Measurements from ENCODE around the gene CD81.

Gene CD81

DNA sequence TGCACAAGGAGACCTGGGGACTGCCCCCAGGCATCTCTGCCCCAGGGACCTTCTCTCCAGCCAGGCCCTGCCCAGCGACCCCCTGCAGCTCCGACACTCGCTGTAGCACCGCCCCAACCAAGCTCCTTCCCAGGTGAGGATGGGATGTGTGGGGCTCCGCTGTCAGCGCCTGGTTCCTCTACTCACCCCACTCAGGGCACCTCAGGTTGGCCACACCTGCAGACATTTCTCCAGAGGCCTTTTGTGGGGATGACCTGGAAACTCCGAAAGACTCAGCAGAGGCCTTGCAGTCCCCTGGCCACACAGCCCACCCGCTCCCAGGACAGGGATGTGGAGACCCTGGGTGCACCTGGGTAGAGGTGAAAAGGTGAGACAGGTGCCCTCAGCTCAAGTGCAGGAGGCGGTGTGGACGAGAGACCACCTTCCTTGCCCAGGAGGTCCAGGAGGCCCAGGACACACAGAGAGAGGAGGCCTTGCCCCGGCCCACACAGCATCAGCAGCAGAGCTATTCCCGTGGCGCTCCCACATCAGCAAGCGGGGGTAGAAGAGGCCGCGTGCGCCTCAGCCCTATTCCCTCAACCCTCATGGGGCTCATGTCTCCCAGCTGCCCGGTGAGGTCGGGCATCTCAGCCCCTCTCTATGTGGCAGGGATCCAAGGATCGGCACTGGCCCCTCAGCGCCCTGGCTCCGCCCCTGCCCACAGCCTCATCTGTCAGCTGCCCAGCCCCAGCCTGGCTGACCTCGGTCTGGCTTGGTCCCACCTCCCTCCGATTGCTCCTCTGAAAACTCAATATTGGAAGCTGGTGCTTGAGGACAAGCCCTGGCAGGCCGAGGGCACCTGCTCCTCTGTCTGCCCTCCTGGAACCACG lies 46.3 kb downstream of the CD81 start:
- TF ChIP-seq, protein P1, sequence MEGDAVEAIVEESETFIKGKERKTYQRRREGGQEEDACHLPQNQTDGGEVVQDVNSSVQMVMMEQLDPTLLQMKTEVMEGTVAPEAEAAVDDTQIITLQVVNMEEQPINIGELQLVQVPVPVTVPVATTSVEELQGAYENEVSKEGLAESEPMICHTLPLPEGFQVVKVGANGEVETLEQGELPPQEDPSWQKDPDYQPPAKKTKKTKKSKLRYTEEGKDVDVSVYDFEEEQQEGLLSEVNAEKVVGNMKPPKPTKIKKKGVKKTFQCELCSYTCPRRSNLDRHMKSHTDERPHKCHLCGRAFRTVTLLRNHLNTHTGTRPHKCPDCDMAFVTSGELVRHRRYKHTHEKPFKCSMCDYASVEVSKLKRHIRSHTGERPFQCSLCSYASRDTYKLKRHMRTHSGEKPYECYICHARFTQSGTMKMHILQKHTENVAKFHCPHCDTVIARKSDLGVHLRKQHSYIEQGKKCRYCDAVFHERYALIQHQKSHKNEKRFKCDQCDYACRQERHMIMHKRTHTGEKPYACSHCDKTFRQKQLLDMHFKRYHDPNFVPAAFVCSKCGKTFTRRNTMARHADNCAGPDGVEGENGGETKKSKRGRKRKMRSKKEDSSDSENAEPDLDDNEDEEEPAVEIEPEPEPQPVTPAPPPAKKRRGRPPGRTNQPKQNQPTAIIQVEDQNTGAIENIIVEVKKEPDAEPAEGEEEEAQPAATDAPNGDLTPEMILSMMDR (IDR thresholded peaks at IDR 0.05; ENCODE audit: extremely low read depth, insufficient read depth, missing control alignments), result no peak
- in situ Hi-C loops (cut with MboI; ENCODE audit: low pct_unique_long_range_greater_than_20kb, low sequenced_read_pairs, unreplicated experiment), result loop anchor here (10.0 to 25.0 kb wide), 2 partner anchors 236 to 471 kb away; no protein-coding TSS in a partner anchor
- DNase-seq (ENCODE audit: low spot score), result no peak

DNA sequence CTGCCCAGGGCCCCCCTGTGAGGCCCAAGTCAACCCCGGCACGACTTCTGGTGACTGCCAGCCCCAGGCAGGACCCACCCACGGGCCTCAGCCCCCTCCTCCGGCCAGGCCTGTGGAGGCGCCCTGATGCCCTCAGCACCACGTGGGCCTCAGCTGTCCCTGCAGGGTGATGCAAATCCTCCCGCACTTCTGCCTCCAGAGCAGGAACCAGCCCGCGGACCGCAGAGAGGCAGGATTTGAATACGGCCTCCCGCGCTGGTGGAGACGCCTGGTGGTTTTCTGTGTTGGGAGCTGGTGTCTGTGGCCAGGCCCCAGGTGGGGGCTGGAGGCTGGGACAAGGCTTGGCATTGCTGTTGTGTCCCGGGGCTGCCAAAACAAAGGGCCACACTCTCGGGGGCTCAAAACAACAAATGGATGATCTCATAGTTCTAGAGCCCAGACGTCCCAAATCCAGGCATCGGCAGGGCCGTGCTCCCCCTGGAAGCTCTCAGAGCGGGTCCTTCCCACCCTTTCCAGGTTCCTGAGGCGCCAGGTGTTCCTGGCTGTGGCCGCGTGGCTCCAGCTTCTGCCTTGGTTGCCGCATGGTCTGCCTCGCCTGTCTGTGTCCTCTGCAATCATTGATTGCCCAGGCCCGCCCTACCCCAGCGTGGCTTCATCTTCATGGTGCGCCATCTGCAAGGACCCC lies 47.8 kb downstream of the CD81 start:
- no peak for DNase-seq (ENCODE audit: low spot score)
- TF ChIP-seq, protein P1 (IDR thresholded peaks at IDR 0.05; ENCODE audit: extremely low read depth, insufficient read depth, missing control alignments), result no peak
- in situ Hi-C loops (cut with MboI; ENCODE audit: low pct_unique_long_range_greater_than_20kb, low sequenced_read_pairs, unreplicated experiment), result loop anchor here (5.0 to 25.0 kb wide), 3 partner anchors 107 to 470 kb away; no protein-coding TSS in a partner anchor

DNA sequence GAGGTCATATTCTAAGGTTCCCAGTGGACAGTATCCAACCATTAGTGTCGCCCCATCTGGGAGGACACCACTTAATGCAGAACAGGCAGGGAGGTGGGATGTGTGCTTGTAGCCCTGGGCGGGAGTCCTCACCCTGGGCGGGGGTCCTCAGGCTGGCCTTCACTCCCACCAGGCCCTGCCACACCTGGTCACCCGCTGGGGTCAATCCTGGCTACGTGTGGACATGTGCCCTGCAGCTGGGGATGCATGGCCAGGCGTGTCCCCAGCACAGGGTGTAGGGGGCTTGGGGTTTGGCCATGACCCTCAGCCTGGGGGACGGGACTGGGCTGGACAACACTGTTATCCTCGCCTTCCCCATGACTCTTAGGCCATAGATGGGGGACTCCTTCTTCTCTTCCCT lies 48.4 kb downstream of the CD81 start:
- TF ChIP-seq, protein P1 (IDR thresholded peaks at IDR 0.05; ENCODE audit: extremely low read depth, insufficient read depth, missing control alignments), result no peak
- no peak for DNase-seq (ENCODE audit: low spot score)
- in situ Hi-C loops (cut with MboI; ENCODE audit: low pct_unique_long_range_greater_than_20kb, low sequenced_read_pairs, unreplicated experiment), result loop anchor here (5.0 to 10.0 kb wide), 2 partner anchors 107 to 469 kb away; no protein-coding TSS in a partner anchor

DNA sequence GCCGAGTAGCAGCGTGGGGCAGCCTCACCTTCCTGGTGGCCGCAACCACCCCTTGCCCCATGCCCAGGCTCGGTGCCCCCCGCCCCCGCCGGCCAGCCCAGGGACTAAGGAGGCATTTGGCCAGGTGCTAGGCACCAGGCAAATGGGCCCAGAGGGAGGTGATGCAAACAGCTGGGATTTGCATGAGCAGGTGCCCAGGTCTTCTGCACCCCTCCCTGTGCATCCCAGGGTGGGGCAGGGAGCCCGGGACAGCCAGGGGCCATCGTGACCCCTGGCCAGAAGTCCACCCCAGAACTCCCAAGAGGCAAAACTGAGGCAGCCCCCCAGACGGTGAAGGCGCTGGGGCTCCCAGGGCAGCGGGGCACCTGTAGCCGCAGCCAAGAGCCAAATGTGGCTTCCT lies 49.1 kb downstream of the CD81 start:
- in situ Hi-C loops (cut with MboI; ENCODE audit: low pct_unique_long_range_greater_than_20kb, low sequenced_read_pairs, unreplicated experiment), result loop anchor here (5.0 to 10.0 kb wide), 2 partner anchors 106 to 469 kb away; no protein-coding TSS in a partner anchor
- no peak for DNase-seq (ENCODE audit: low spot score)
- TF ChIP-seq, protein P1 (IDR thresholded peaks at IDR 0.05; ENCODE audit: extremely low read depth, insufficient read depth, missing control alignments), result no peak

DNA sequence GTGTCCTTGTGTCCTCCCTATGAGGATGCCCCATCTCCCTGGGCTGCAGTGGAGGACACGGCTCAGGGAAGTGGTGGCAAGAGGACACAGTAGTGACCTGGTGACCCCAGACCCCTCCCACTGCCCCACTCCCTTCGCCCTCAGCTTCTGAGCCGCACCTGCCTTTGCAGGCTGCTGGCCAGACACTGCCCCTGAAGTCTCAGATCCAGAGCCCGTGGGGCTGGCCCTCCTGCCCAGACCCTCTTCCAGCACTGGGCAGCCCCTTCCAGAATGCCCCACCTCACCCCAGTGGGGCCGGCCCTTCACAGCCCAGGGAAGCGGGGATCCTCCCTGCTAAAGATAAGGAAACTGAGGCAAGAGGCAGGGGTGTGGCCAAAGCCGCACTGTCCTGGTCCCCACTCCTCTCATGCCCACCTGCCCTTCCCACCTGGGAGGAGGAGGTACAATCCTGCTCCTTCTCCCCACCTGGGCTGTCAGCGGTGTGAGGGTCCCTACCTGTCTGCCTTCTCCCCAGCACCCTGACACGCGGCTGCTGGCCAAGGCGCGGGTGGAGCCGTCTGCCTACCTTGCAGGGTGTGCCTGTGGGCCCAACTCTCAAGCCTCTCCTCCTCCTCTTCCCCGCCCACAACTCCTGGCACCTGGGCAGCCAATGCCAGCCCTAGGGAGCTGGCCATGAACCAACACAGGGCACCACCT lies 49.9 kb downstream of the CD81 start:
- DNase-seq (ENCODE audit: low spot score), result no peak
- TF ChIP-seq, protein P1 (IDR thresholded peaks at IDR 0.05; ENCODE audit: extremely low read depth, insufficient read depth, missing control alignments), result no peak
- in situ Hi-C loops (cut with MboI; ENCODE audit: low pct_unique_long_range_greater_than_20kb, low sequenced_read_pairs, unreplicated experiment), result loop anchor here (5.0 to 10.0 kb wide), 2 partner anchors 105 to 468 kb away; no protein-coding TSS in a partner anchor

DNA sequence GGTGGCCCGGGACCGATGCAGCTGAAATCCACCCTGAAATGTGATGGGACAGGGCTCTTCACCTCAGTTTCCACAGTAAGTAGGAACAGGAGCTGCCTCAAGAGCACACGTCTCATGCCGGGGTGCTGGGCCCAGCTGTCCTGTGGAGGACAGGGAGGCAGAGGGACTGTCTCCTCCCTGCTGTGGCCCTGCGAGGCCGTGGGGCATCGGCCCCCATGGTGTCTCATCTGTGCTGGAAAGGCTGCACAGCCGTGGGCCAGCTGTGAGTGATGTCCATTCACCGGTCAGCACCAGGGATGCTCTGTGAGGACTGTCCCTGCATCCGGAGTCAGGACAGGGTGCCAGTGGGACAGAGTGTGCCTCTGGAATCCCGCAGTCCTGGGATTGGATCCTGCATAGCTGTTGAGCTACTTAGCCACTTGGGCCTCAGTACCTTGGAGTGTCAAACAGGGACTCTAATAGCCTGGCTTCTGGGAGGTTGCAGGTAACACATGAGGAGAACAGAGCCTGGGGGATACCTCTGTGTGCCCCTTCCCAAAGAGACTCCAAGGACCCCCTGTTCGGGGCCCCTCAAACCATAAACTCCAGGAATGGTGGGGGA lies 50.7 kb downstream of the CD81 start:
- no peak for DNase-seq (ENCODE audit: low spot score)
- TF ChIP-seq, protein P1 (IDR thresholded peaks at IDR 0.05; ENCODE audit: extremely low read depth, insufficient read depth, missing control alignments), result no peak
- in situ Hi-C loops (cut with MboI; ENCODE audit: low pct_unique_long_range_greater_than_20kb, low sequenced_read_pairs, unreplicated experiment), result loop anchor here (5.0 to 10.0 kb wide), 2 partner anchors 104 to 467 kb away; no protein-coding TSS in a partner anchor
